ENCODE measurements around the gene MYT1.
"Not testable (repeated sequence)": the region's sequence is repeated elsewhere in the genome, so short reads cannot be mapped to it uniquely, and the experiment has no call there.

The MYT1 gene

GRCh38 chr20:64233725-64234124, 69.5 kb downstream of the MYT1 start:
- H3K27ac ChIP-seq = no peak overlapping the region

GRCh38 chr20:64234291-64234791, 70.1 kb downstream of the MYT1 start:
- H3K27ac ChIP-seq = no peak overlapping the region
- TF ChIP-seq ZFX (IDR thresholded peaks at IDR 0.05; ENCODE audit: borderline replicate concordance) (no peak), CTCF (IDR thresholded peaks at IDR 0.05) (no peak)

More at GRCh38 chr20:64233725-64234124, 69.5 kb downstream of the MYT1 start:
- TF ChIP-seq CTCF (IDR thresholded peaks at IDR 0.05) (no peak), ZFX (IDR thresholded peaks at IDR 0.05; ENCODE audit: borderline replicate concordance) (no peak)

DNA sequence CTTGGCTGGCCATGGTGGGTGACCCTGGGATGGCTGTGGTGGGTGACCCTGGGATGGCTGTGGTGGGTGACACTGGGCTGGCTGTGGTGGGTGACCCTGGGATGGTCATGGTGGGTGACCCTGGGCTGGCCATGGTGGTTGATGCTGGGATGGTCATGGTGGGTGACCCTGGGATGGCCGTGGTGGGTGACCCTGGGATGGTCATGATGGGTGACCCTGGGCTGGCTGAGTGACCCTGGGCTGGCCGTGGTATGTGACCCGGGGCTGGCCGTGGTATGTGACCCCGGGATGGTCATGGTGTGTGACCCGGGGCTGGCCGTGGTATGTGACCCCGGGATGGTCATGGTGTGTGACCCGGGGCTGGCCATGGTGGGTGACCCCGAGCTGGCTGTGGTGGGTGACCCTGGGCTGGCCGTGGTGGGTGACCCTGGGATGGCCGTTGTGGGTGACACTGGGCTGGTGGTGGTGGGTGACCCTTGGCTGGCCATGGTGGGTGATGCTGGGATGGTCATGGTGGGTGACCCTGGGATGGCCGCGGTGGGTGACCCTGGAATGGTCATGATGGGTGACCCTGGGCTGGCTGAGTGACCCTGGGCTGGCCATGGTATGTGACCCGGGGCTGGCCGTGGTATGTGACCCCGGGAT, 70.8 kb downstream of the MYT1 start:
- H3K27ac ChIP-seq = not testable (repeated sequence)

DNA sequence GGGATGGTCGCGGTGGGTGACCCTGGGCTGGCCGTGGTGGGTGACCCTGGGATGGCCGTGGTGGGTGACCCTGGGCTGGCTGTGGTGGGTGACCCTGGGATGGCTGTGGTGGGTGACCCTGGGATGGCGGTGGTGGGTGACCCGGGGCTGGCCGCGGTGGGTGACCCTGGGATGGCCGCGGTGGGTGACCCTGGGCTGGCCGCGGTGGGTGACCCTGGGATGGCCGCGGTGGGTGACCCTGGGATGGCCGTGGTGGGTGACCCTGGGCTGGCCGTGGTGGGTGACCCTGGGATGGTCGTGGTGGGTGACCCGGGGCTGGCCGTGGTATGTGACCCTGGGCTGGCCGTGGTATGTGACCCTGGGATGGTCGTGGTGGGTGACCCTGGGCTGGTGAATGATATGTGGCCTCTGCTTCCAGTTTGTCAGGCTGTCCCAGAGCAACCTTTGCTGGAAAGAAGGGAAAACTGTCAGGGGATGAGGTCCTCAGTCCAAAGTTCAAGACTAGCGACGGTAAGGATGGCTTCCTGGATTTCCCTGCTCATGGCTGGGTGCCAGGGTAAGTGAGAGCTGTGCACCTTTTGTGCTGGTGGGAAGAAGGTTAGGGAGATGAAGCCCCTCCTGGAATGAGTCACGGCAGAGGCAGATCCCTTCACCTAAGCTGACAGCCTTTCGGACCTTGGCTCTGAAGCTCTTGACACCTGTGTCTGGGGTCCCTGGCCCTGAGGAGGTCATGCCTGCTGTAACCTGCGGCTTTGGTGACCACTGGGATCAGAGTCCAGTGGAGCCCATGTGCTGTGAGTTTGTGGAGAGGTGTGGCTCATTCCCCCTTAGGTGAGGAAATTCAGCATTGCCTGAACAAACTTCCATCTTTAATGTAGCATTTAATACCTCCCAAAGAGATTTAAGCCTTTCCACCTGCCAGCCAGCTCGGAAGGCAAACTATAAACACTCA, 72.2 kb downstream of the MYT1 start:
- H3K27ac ChIP-seq = no peak overlapping the region
- TF ChIP-seq CTCF (IDR thresholded peaks at IDR 0.05) (no peak), ZFX (IDR thresholded peaks at IDR 0.05; ENCODE audit: borderline replicate concordance) (no peak)

- TF ChIP-seq ZFX (IDR thresholded peaks at IDR 0.05; ENCODE audit: borderline replicate concordance) (no peak), CTCF (IDR thresholded peaks at IDR 0.05) (no peak)
- H3K27ac ChIP-seq = no peak overlapping the region
These were observed 73.1 kb downstream of the MYT1 start for GRCh38 chr20:64237316-64237715.

- no peak for TF ChIP-seq CTCF (IDR thresholded peaks at IDR 0.05)
- no peak for TF ChIP-seq ZFX (IDR thresholded peaks at IDR 0.05; ENCODE audit: borderline replicate concordance)
- H3K27ac ChIP-seq = no peak overlapping the region
These were observed 74.0 kb downstream of the MYT1 start for GRCh38 chr20:64238115-64238825.

GRCh38 chr20:64238851-64239387, 74.7 kb downstream of the MYT1 start:
- no peak overlapping the region for H3K27ac ChIP-seq
- TF ChIP-seq ZFX (IDR thresholded peaks at IDR 0.05; ENCODE audit: borderline replicate concordance) = no peak
- no peak for TF ChIP-seq CTCF (IDR thresholded peaks at IDR 0.05)

All from 22Rv1 (cell line).